GM18907 (cell line): Measurements from ENCODE around the gene IREB2.
"Not testable (repeated sequence)": the region's sequence is repeated elsewhere in the genome, so short reads cannot be mapped to it uniquely, and the experiment has no call there.

Experiments used
- ATAC-seq: cut with Tn5 transposase; IDR thresholded peaks from one replicate; pipeline ENCODE4 v1.9.1; 2021; ENCODE audit warnings: mild to moderate bottlenecking, moderate library complexity; ENCODE audit not compliant: unreplicated experiment

IREB2 gene

DNA sequence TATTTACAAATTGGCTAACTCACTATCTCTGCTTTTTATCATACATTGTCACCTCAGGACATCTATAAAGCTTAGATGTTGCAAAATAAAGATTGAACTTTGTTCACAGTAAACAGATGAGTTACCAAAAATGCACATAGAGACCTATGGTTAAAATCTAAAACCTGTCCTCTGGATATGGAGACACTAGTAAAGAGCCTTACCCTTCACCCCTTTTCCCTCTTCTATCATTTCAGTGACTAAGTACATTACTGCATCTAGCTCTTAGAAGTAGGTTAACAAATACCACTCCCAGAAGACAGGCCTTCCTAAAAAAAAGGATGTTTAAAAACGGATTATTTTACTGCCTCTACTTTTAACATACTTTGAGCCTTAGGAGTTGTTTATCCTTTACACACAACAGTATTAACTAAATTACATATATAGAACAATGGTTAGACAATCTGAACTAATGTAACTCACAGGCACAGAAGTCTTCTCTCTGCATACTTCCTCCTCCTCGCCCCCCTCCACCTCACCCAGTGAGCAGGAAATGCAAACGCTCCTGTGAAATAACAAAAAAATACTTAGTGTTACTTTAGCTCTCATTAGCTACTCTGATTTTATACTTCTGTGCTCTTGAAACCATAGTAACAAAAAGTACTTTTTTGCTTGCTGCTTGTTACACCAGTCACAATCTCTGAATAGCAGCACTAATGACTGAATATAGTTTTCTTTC is 23.3 kb downstream of the IREB2 start:
- ATAC-seq: no peak

DNA sequence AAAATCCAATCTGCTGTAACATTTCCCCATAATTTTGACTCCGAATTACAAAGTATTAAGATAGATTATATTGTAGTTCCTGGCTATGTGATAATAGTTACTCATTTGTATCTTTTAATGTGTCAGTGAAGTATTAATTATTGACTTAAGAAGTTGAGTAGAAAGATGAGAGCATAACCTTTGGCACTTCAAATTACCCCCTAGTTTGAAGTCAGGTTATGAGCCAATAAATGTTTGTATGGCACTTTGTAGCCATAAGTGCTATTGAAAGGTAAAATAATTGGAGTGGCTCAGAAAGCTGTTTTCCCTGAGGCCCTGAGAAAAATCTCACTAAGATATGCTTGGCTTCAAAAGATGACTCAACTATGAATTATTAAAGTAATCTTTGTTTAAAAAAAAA is 31.0 kb downstream of the IREB2 start:
- ATAC-seq: no peak

DNA sequence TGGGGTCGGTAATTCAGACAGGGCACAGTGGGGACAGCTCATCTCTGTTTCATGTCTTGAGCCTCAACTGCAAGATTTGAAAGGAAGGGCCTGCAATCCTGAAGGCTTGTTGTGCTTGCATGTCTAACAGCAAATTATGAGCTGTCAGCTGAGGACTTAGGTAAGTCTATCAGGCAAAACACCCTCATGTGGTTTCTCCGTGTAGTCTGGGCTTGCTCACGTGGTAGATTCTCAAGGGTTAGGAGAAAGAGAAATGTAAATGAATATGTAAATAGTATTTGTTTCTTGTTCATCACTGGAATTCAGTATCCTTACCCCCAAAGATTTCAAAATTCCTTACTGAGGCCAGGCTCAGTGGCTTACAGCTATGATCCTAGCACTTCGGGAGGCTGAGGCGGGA is 39.3 kb downstream of the IREB2 start:
- no peak for ATAC-seq

DNA sequence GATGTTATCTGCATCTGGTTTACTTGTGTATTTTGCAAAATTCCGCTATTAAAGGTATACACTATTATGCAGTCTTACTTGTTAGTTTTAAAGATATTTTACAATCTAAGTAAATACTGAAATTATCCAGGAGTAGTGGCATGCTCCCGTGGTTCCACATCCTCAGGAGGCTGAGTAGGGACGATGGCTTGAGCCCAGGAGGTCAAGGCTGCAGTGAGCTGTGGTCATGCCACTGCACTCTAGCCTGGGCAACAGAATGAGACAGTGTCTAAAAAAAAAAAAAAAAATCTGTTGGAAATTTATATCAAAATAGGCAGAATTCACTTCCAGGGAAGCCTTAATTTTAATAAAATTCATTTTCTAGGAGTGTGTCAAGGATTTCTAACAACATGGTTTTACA is 41.6 kb downstream of the IREB2 start:
- ATAC-seq: no peak

DNA sequence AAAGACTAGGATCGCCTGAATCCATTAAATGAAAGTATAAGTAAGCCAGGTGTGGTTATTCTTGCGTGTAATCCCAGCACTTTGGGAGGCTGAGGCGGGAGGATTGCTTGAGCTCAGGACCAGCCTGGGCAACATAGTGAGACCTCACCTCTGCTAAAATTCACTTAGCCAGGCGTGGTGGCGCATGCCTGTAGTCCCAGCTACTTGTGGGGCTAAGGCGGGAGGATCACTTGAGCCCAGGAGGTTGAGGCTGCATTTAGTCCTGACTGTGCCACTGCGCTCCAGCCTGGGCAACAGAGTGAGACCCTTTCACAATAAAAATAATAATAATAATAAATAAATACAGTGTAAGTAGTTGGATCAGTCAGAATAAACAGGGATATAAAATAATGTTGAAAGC is 43.9 kb downstream of the IREB2 start:
- no peak for ATAC-seq

GRCh38 chr15:78492872-78493271 is 54.9 kb downstream of the IREB2 start:
- no peak for ATAC-seq

GRCh38 chr15:78501857-78502256 is 63.8 kb downstream of the IREB2 start:
- no peak for ATAC-seq

DNA sequence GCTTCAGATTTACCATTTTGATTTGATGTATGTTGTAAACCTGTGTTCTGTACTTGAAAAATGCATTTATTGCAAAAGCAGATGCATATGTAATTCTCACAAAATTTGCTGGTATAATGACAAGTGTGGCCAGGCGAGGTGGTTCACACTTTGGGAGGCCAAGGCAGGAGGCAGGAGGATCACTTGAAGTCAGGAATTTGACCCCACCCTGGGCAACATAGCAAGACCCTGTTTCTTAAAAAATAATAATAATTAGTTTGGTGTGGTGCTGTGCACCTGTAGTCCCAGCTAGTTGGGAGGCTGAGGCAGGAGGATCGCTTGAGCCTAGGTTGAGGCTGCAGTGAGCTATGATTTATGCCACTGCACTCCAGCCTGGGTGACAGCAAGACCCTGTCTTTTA is 64.6 kb downstream of the IREB2 start:
- no peak for ATAC-seq

DNA sequence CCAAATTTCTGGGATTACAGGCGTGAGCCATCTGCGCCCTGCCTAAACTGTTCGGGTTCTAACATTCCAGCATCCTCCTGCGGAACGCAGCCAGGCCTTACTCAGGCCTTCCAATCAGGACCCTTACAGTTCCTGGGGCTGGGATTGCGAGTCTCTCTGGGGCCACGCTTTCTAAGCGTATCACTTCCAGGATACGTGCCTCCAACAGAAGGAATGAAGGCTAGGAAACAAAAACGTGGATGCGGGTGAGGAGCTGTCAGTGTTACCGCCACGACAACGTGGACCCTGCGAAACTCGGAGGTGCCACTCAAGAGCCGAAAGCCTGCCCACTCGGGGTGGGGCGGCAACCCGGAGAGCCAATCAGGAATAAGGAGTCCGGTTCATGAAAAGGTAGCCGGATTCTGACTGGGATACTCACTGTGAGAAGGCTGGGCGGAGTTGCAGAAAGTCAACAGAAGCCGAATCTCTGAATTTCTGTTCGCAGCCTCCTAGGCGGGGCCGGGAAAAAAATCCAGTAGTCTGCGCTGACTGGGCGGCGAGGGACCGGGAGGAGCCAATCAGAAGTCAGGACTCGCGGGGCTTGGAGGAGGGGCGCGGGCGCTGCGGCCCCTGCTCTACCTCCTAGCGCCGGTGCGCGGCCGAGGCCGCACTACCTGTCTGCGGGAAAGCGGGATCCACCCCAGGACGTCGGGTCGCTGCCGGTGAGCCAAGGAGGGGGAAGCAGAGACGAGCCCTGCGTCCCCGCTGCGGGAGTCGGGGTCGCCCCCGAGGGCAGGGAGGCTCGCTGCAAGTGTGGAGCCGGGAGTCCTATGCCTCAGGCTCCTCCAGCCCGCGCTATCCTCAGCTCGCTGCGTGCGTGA is 69.2 kb downstream of the IREB2 start, which contains the start of gene HYKK:
Gene HYKK (plus strand): TSS at position 607 of the 860 bp plus-strand sequence. CDS start 5,512 bp downstream, outside the sequence.
- peak; percentile 85 for ATAC-seq

GRCh38 chr15:78507831-78508160 is 69.8 kb downstream of the IREB2 start:
- ATAC-seq: peak; percentile 31

DNA sequence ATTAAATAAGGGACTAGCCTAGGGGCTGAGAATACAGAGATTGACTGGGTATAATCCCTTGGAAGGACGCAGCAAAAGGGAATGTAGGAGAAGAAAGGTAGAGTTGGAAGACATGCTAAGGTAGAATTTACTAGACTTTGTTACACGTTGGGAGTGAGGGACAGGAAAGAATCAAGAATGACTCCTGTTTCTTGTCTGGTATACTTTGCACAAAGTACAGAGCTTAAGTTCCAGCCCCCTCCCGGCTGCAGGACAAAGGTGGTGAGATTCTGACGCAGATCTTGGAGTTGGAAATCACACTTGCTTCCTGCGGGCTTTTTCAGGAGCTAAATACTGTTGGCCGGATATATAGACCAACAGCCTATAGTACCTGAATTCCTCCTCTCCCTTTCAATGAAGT is 70.3 kb downstream of the IREB2 start:
- no peak for ATAC-seq

DNA sequence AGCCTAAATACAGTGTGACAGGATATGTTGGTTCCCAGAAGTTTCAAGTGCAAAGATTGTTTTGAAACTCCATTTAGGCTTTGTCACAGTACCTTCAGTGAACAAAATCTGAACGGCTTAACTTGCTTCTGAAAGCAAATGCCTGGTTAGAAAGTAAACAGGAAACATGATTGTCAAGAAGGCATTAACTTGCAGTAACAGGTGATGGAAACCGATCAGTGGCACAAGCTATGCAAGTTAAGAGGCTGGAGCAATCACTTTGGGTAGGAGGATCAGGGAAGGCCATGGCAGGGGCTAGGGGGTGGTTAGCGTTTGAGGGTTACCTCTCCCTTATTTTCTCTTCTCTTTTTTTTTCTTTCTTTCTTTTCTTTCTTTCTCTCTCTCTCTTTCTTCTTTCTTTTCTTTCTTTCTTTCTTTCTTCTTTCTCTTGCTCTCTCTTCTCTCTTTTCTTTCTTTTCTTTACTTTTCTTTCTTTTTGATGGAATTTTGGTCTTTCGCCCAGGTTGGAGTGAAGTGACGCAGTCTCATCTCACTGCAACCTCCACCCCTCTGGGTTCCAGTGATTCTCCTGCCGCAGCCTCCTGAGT is 71.8 kb downstream of the IREB2 start:
- ATAC-seq: no peak

GRCh38 chr15:78520035-78520434 is 82.0 kb downstream of the IREB2 start:
- ATAC-seq: not testable (repeated sequence)

DNA sequence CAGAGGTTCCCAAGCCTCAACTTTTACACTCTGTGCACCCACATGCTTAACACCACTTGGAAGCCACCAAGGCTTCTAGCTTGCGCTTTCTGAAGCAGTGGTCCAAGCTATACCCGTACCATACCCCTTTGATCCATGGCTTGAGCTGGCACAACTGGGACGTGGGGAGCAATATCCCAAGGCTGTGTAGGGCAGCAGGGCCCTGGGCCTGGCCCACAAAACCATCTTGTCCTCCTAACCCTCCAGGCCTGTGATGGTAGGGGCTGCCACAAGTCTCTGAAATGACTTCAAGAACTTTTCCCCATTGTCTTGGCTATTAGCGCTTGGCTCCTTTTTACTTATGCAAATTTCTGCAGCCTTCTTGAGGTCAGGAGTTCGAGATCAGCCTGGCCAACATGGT is 86.2 kb downstream of the IREB2 start:
- ATAC-seq: no peak

GRCh38 chr15:78527325-78527724 is 89.3 kb downstream of the IREB2 start:
- no peak for ATAC-seq

DNA sequence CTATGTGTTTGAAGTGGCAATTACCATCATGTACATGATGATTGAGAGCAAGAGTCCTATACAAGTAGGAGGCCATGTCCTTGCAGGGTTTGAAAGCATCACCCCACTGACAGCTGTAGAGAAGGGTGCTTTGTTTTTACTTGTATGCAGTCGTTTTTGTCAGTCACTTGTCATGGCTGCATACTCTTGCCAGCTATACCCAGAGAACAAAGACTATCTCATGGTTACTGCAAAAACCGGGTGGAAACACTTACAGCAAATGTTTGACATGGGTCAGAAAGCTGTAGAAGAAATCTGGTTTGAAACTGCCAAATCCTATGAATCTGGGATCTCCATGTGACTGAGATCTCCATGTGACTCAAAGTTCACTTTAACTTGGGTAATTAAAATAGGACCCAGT is 95.3 kb downstream of the IREB2 start:
- no peak for ATAC-seq

- ATAC-seq: no peak
Measured at GRCh38 chr15:78536134-78536533, 98.1 kb downstream of the IREB2 start.

- ATAC-seq: no peak
Measured at GRCh38 chr15:78537266-78537905, 99.4 kb downstream of the IREB2 start.

DNA sequence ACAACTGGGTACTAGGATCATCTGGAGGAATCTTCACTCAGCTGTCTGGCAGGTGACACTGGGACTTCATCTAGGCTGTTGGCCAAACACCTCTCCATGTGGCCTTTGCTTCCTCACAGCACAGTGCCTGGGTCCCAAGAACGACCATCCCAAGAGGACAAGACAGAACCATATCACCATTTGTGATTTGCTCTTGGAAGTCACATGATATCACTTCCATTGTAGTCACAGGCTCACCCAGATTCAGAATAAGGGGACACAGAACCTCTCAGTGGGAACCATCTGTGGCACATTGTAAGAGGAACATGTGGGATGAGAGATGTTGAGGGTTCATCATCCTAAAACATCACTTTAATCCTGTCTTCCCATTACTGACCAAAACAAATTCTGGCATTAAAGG is 100.3 kb downstream of the IREB2 start:
- ATAC-seq: no peak

GRCh38 chr15:78539464-78540140 is 101.6 kb downstream of the IREB2 start:
- ATAC-seq: not testable (repeated sequence)
